Stomach (tissue), 4 donors: Measurements from ENCODE around the gene SNAP47.

Experiments used
- CTCF ChIP-seq, 7 experiments: fragments of 450-650 bp in 4 of 7; fragments of 200-600 bp in 3 of 7; sonication (generic) in 3 of 7; IDR thresholded peaks; one replicate each; pipeline ENCODE4 v1.5.1; 2016 to 2019; ENCODE audit warnings: antibody characterized with exemption in 7 of 7, control low read depth in 2 of 7, mild to moderate bottlenecking in 1 of 7
- EP300 ChIP-seq: sonication (generic); formaldehyde crosslinking; IDR thresholded peaks from one replicate; pipeline ENCODE4 v1.6.1; 2017; ENCODE audit warnings: antibody characterized with exemption
- POLR2A ChIP-seq, 4 donors: fragments of 450-650 bp; IDR thresholded peaks; one replicate each; pipeline ENCODE4 v1.6.1; 2016; ENCODE audit warnings: antibody characterized with exemption in 4 of 4, control low read depth in 2 of 4, mild to moderate bottlenecking in 1 of 4, moderate library complexity in 1 of 4
- POLR2AphosphoS5 ChIP-seq, 3 donors: sonication (generic); formaldehyde crosslinking; IDR thresholded peaks; one replicate each; pipeline ENCODE4 v1.6.1; 2016; ENCODE audit warnings: antibody characterized with exemption in 3 of 3

GRCh38 chr1:227749225-227749624 lies 14.0 kb downstream of the SNAP47 start:
- TF ChIP-seq POLR2A (IDR thresholded peaks at IDR 0.05) (no peak), CTCF (IDR thresholded peaks at IDR 0.05) (no peak), POLR2AphosphoS5 (IDR thresholded peaks at IDR 0.05) (no peak), EP300 (no peak)
